WTC11 (cell line): ENCODE data around the gene RAMP3. TPM values are rescaled to one million over a fixed set of nuclear protein-coding genes. Genes with fewer than 3 reads are reported as not detected.

Experiments used
- ATAC-seq: fragments of 200-7000 bp; cut with Tn5 transposase; 2 replicates; pipeline ENCODE4 v1.10.0; 2021; ENCODE audit warnings: mild to moderate bottlenecking, moderate library complexity
- CTCF ChIA-PET: fragments of 300-600 bp; sonication (Branson Sonifier 250); formaldehyde crosslinking; loops from one replicate; lab custom pipeline; 2021; ENCODE audit warnings: antibody characterized with exemption; lab: Charles Lee
- POLR2A ChIA-PET: fragments of 350-600 bp; sonication (Branson Sonifier 250); formaldehyde crosslinking; loops from one replicate; lab custom pipeline; 2021; ENCODE audit warnings: antibody characterized with exemption; lab: Charles Lee
- DNase-seq: peaks from one replicate; pipeline ENCODE4 v3.0.0; 2021; ENCODE audit warnings: low spot score
- H3K27ac Mint-ChIP-seq: 2 replicates; pipeline ENCODE4 v1.8.0; 2021; ENCODE audit warnings: mixed read lengths
- H3K27me3 Mint-ChIP-seq: 2 replicates; pipeline ENCODE4 v1.8.0; 2021; ENCODE audit warnings: low read depth, mild to moderate bottlenecking, moderate library complexity, mixed read lengths
- H3K36me3 Mint-ChIP-seq: 2 replicates; pipeline ENCODE4 v1.8.0; 2021; ENCODE audit warnings: mixed read lengths
- H3K4me1 Mint-ChIP-seq: 2 replicates; pipeline ENCODE4 v1.8.0; 2022; ENCODE audit warnings: mixed read lengths
- H3K4me3 Mint-ChIP-seq: 2 replicates; pipeline ENCODE4 v1.8.0; 2021; ENCODE audit warnings: mild to moderate bottlenecking, moderate library complexity, mixed read lengths
- H3K9me3 Mint-ChIP-seq: 2 replicates; pipeline ENCODE4 v1.8.0; 2021; ENCODE audit warnings: mixed read lengths
- AFF4 ChIP-seq: sonication (generic); formaldehyde crosslinking; IDR thresholded peaks from 2 replicates; pipeline ENCODE4 v1.8.1; 2023; ENCODE audit warnings: mild to moderate bottlenecking, missing genetic modification reagents, borderline replicate concordance
- AR ChIP-seq: fragments of 250-450 bp; sonication (Bioruptor Pico); IDR thresholded peaks from 2 replicates; pipeline ENCODE4 v1.9.0; 2021; ENCODE audit warnings: mild to moderate bottlenecking
- ATF1 ChIP-seq: sonication (generic); formaldehyde crosslinking; IDR thresholded peaks from 2 replicates; pipeline ENCODE4 v1.8.1; 2023; ENCODE audit warnings: mild to moderate bottlenecking, moderate library complexity, missing genetic modification reagents
- E2F5 ChIP-seq: sonication (generic); formaldehyde crosslinking; IDR thresholded peaks from 2 replicates; pipeline ENCODE4 v1.8.1; 2022; ENCODE audit warnings: mild to moderate bottlenecking, moderate library complexity, missing genetic modification reagents
- GRHL2 ChIP-seq: fragments of 250-450 bp; sonication (Bioruptor Pico); IDR thresholded peaks from 2 replicates; pipeline ENCODE4 v1.8.0; 2022; ENCODE audit warnings: mild to moderate bottlenecking, moderate library complexity; ENCODE audit not compliant: insufficient replicate concordance, severe bottlenecking
- IRF1 ChIP-seq: sonication (generic); formaldehyde crosslinking; IDR thresholded peaks from 2 replicates; pipeline ENCODE4 v1.8.0; 2023; ENCODE audit warnings: missing genetic modification reagents
- IRF2 ChIP-seq: sonication (generic); formaldehyde crosslinking; IDR thresholded peaks from 2 replicates; pipeline ENCODE4 v1.8.0; 2022; ENCODE audit warnings: low read depth, missing genetic modification reagents, borderline replicate concordance
- KAT7 ChIP-seq: sonication (generic); formaldehyde crosslinking; IDR thresholded peaks from 2 replicates; pipeline ENCODE4 v1.8.1; 2023; ENCODE audit warnings: missing genetic modification reagents, mild to moderate bottlenecking, borderline replicate concordance
- NFE2L1 ChIP-seq: sonication (generic); formaldehyde crosslinking; IDR thresholded peaks from 2 replicates; pipeline ENCODE4 v1.8.1; 2023; ENCODE audit warnings: missing genetic modification reagents
- TCF7 ChIP-seq: sonication (generic); formaldehyde crosslinking; IDR thresholded peaks from 2 replicates; pipeline ENCODE4 v1.8.0; 2022; ENCODE audit warnings: mild to moderate bottlenecking, low read depth, missing genetic modification reagents, moderate library complexity
- TP53 ChIP-seq: sonication (generic); formaldehyde crosslinking; IDR thresholded peaks from 2 replicates; pipeline ENCODE4 v1.8.1; 2023; ENCODE audit warnings: mild to moderate bottlenecking, missing genetic modification reagents
- ZMAT4 ChIP-seq: fragments of 250-450 bp; sonication (Bioruptor Pico); IDR thresholded peaks from 2 replicates; pipeline ENCODE4 v1.9.0; 2021; ENCODE audit warnings: mild to moderate bottlenecking
- ZNF121 ChIP-seq: sonication (generic); formaldehyde crosslinking; IDR thresholded peaks from 2 replicates; pipeline ENCODE4 v1.8.0; 2023; ENCODE audit warnings: missing genetic modification reagents
- ZNF263 ChIP-seq: sonication (generic); formaldehyde crosslinking; IDR thresholded peaks from 2 replicates; pipeline ENCODE4 v1.8.1; 2022; ENCODE audit warnings: low read depth, mild to moderate bottlenecking, moderate library complexity, missing genetic modification reagents
- ZNF317 ChIP-seq: sonication (generic); formaldehyde crosslinking; IDR thresholded peaks from 2 replicates; pipeline ENCODE4 v1.8.1; 2023; ENCODE audit warnings: low read depth, mild to moderate bottlenecking, moderate library complexity, missing genetic modification reagents, borderline replicate concordance
- total RNA-seq: library from RNA; stranded (reverse); gene quantifications from 3 replicates; pipeline ENCODE4 v1.2.3, GENCODE V29; 2021

The RAMP3 gene
- total RNA-seq, 1 experiment from 2014 or later, result 0.85 TPM

- TF ChIP-seq NFE2L1 (CRISPR knock-in tag) (no peak), E2F5 (CRISPR knock-in tag) (no peak), ATF1 (CRISPR knock-in tag) (no peak), KAT7 (CRISPR knock-in tag) (no peak), ZNF263 (CRISPR knock-in tag) (no peak), TP53 (CRISPR knock-in tag) (no peak)
These were observed 11.7 kb upstream of the RAMP3 start (continued) for GRCh38 chr7:45145881-45146280.

- Mint-ChIP-seq H3K9me3 (no peaks in the 10 kb centered on the region), H3K4me1 (no peaks in the 10 kb centered on the region), H3K27ac (no peak overlapping the region), H3K27me3 (no peaks in the 10 kb centered on the region; the same call in 1 of the 2 replicates), H3K36me3 (no peaks in the 10 kb centered on the region), H3K4me3 (no peak overlapping the region)
- ChIA-PET POLR2A (no interaction called here), CTCF (interaction anchor here (1.6 to 3.2 kb wide), 3 partner anchors 10 to 11 kb away, joined by 5 to 16 read pairs (median 11); partner anchors contain the start of gene RAMP3)
- no peak for TF ChIP-seq ZNF121 (CRISPR knock-in tag)
- TF ChIP-seq IRF2 (CRISPR knock-in tag), result no peak
- TF ChIP-seq ZMAT4 (CRISPR knock-in tag), result no peak
- TF ChIP-seq AFF4 (CRISPR knock-in tag), result no peak
- TF ChIP-seq AR (CRISPR knock-in tag), result no peak
- no peak for TF ChIP-seq TCF7 (CRISPR knock-in tag)
- no peak for TF ChIP-seq NFE2L1 (CRISPR knock-in tag)
- no peak for TF ChIP-seq GRHL2 (CRISPR knock-in tag)
- no peak for TF ChIP-seq ZNF317 (CRISPR knock-in tag)
- no peak for TF ChIP-seq IRF1 (CRISPR knock-in tag)
- ATAC-seq (no peak; the same call in 1 of the 2 replicates), DNase-seq (no peak)
These were observed 10.8 kb upstream of the RAMP3 start for GRCh38 chr7:45146531-45147379.
